PC-9 (cell line): ENCODE measurements around the gene PRSS3.

Experiments
- EZH2 ChIP-seq: fragments of 200-600 bp; sonication (generic); IDR thresholded peaks from 2 replicates; pipeline ENCODE4 v1.8.0; 2017; ENCODE audit warnings: antibody characterized with exemption, low read depth
- TF ChIP-seq, protein P1 (sequence below): fragments of 200-600 bp; sonication (generic); conservative IDR thresholded peaks from 2 replicates; pipeline ENCODE4 v1.6.1; 2017; ENCODE audit warnings: mixed run types, antibody characterized with exemption, mild to moderate bottlenecking, moderate library complexity

GRCh38 chr9:33837138-33837537 is 41.8 kb downstream of the PRSS3 start:
- TF ChIP-seq, protein P1, sequence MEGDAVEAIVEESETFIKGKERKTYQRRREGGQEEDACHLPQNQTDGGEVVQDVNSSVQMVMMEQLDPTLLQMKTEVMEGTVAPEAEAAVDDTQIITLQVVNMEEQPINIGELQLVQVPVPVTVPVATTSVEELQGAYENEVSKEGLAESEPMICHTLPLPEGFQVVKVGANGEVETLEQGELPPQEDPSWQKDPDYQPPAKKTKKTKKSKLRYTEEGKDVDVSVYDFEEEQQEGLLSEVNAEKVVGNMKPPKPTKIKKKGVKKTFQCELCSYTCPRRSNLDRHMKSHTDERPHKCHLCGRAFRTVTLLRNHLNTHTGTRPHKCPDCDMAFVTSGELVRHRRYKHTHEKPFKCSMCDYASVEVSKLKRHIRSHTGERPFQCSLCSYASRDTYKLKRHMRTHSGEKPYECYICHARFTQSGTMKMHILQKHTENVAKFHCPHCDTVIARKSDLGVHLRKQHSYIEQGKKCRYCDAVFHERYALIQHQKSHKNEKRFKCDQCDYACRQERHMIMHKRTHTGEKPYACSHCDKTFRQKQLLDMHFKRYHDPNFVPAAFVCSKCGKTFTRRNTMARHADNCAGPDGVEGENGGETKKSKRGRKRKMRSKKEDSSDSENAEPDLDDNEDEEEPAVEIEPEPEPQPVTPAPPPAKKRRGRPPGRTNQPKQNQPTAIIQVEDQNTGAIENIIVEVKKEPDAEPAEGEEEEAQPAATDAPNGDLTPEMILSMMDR: no peak
- TF ChIP-seq EZH2: no peak
